ENCODE data around the gene ADAMTS14. TPM values are rescaled to one million over a fixed set of nuclear protein-coding genes. Genes with fewer than 3 reads are reported as not detected.

Gene ADAMTS14
- total RNA-seq, 1 experiment from 2014 or later, result 1.6 TPM

DNA sequence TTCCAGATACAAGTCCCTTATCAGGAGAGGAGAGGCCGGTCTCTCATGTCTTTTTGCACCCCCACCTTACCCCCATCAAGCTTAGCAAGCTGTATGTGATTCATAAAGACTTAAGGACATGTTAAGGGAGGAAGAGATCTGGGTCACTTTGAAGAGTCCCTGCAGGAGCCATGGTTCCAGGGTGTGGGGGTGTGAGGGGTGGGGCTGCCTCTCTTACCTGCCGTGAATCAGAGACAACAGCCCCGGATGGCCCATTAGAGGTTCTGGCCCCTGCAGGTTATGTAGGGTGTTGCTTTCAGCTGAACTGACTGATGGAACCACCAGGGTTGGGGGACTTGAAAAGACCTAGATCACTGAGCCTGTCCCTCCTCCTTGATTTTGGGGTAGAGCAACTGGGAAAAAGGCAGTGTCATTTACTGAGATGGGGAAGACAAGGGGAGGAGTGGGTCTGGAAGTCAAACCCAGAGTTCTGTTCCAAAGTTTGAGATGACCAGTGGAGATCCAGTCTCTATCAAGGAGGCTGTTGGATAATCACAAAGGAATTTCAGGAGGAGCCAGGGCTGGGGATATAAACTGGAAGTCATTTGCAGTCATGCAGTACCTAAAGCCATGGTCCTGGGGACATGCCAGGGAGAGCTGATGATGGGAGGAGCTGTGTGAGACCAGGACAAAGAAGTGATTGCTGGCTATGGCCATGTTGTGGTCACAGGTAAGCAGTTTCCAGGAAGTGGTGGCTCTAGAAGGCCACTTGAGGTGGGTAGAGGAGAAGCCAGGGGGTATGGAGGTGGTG is 23.1 kb downstream of the ADAMTS14 start:
- H3K9ac ChIP-seq (ENCODE audit: extremely low read depth, insufficient read length, low read length), result no peak overlapping the region
- peaks cover 5% of the 10 kb centered on the region in 2 experiments; a peak in 2 of 5 replicates for H3K9me3 Mint-ChIP-seq
- H3K23me2 ChIP-seq (ENCODE audit: insufficient read length, low read depth, low read length, poor library complexity, severe bottlenecking), result no peaks in the 10 kb centered on the region
- H4K91ac ChIP-seq (ENCODE audit: insufficient read length, low read depth, low read length), result no peak overlapping the region
- H3K9me3 ChIP-seq (ENCODE audit: control insufficient read depth, low read depth, low read length), result no peaks in the 10 kb centered on the region
- H3K56ac ChIP-seq (ENCODE audit: insufficient read length, low read depth, low read length), result no peak overlapping the region
- no peaks in the 10 kb centered on the region; the same call in 1 of the 2 replicates for H3K27me3 Mint-ChIP-seq (ENCODE audit: low read depth)
- H2BK15ac ChIP-seq (ENCODE audit: low read depth, low read length), result no peak overlapping the region
- no peak overlapping the region for H4K8ac ChIP-seq (replicated peaks; ENCODE audit: insufficient read length, low read depth, low read length)
- no peak overlapping the region for H2BK20ac ChIP-seq (ENCODE audit: low read depth, low read length, poor library complexity, severe bottlenecking)
- H3K4me3 Mint-ChIP-seq, result no peak overlapping the region
- H3K4me2 ChIP-seq (ENCODE audit: insufficient read depth, insufficient read length, low read length), result no peak overlapping the region
- H3T11ph ChIP-seq (ENCODE audit: low read length), result no peak overlapping the region
- H4K5ac ChIP-seq (ENCODE audit: insufficient read length, low read depth, low read length), result no peak overlapping the region
- H3K79me1 ChIP-seq (ENCODE audit: insufficient read depth, low read depth, low read length, poor library complexity, severe bottlenecking), result no peaks in the 10 kb centered on the region
- no peak overlapping the region for H3K27ac Mint-ChIP-seq
- peak overlapping the region; percentile 21 for H3K18ac ChIP-seq (ENCODE audit: insufficient read length, low read depth, low read length)
- no peak for DNase-seq
- peaks cover 2% of the 10 kb centered on the region; the same call in 1 of the 2 replicates for H3K4me1 ChIP-seq (ENCODE audit: insufficient read depth, low read length)
- TF ChIP-seq, protein P1, sequence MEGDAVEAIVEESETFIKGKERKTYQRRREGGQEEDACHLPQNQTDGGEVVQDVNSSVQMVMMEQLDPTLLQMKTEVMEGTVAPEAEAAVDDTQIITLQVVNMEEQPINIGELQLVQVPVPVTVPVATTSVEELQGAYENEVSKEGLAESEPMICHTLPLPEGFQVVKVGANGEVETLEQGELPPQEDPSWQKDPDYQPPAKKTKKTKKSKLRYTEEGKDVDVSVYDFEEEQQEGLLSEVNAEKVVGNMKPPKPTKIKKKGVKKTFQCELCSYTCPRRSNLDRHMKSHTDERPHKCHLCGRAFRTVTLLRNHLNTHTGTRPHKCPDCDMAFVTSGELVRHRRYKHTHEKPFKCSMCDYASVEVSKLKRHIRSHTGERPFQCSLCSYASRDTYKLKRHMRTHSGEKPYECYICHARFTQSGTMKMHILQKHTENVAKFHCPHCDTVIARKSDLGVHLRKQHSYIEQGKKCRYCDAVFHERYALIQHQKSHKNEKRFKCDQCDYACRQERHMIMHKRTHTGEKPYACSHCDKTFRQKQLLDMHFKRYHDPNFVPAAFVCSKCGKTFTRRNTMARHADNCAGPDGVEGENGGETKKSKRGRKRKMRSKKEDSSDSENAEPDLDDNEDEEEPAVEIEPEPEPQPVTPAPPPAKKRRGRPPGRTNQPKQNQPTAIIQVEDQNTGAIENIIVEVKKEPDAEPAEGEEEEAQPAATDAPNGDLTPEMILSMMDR (conservative IDR thresholded peaks at IDR 0.05), result 0 out of 3 replicates have a peak, but pooled peaks have one; percentile 17
- no peak overlapping the region for H2BK12ac ChIP-seq (ENCODE audit: insufficient read length, low read depth, low read length)
- H3K27me3 ChIP-seq (ENCODE audit: insufficient read depth, low read length), result no peaks in the 10 kb centered on the region
- H2BK120ac ChIP-seq (ENCODE audit: low read depth, low read length, poor library complexity, severe bottlenecking), result no peak overlapping the region
- no CpG with 5 or more reads among the region's 3 CpGs for WGBS (ENCODE audit: extremely low coverage, insufficient read length, low lambda C conversion rate)
- H3K14ac ChIP-seq (ENCODE audit: insufficient read depth, low read length), result no peak overlapping the region
- no peak overlapping the region for H3K4ac ChIP-seq (ENCODE audit: low read depth, low read length)
- no peak overlapping the region for H3K23ac ChIP-seq (ENCODE audit: insufficient read length, low read depth, low read length)
- peaks cover 0 to 5% (median 4%) of the 10 kb centered on the region in 3 experiments; a peak in 2 of 7 replicates for H3K36me3 Mint-ChIP-seq (ENCODE audit: insufficient read depth in 1 of 3, low read depth in 3 of 3)
- no peak overlapping the region for H2BK5ac ChIP-seq (ENCODE audit: insufficient read length, low read length)
- no peak overlapping the region for H2AFZ ChIP-seq (ENCODE audit: low read length)
- peaks cover 24 to 26% of the 10 kb centered on the region in 2 experiments for H3K4me1 Mint-ChIP-seq
- H2AK5ac ChIP-seq (ENCODE audit: insufficient read length, low read length), result no peak overlapping the region
- no peaks in the 10 kb centered on the region for H4K20me1 ChIP-seq (ENCODE audit: control insufficient read depth, insufficient read depth, insufficient read length)
- H3K27ac ChIP-seq (ENCODE audit: insufficient read length, low read depth, low read length), result no peak overlapping the region
- H3K79me2 ChIP-seq (ENCODE audit: insufficient read depth, low read length), result no peaks in the 10 kb centered on the region
